Mammary epithelial cell (primary cell): ENCODE results near the gene MAFF.

Experiments
- EZH2 ChIP-seq: IDR thresholded peaks from 2 replicates; pipeline ENCODE4 v1.6.1; 2012; ENCODE audit warnings: low read length, inconsistent platforms, borderline replicate concordance
- TF ChIP-seq, protein P1 (sequence below), 2 donors: IDR thresholded peaks in 1 of 2; conservative IDR thresholded peaks in 1 of 2; 2 replicates each; pipeline ENCODE4 v1.5.1; 2011 to 2012; ENCODE audit warnings: inconsistent platforms in 2 of 2, low read length in 2 of 2, mild to moderate bottlenecking in 2 of 2, control low read depth in 1 of 2, low read depth in 1 of 2; ENCODE audit not compliant: insufficient read depth in 1 of 2; ENCODE audit errors: extremely low read depth in 1 of 2

DNA sequence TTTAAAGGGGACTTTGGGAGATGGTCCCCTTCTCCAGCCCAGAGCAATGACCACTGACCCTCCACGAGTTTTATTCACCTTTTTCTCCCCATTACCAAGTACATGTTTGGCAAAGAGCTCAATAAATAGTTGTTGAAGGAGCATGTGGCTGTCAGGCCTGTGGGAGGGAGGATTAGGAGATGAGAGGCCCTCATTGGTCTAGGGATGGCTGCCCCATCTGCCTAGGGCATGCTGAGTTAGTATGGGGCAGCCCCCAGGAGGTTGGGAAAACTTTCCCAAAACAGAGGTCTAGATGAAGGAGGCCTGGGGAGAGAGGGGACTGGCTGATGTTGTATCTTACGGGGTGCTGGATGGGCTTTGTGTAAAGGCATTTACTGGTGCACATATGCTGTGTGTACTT is 10.6 kb downstream of the MAFF start:
- TF ChIP-seq, protein P1, sequence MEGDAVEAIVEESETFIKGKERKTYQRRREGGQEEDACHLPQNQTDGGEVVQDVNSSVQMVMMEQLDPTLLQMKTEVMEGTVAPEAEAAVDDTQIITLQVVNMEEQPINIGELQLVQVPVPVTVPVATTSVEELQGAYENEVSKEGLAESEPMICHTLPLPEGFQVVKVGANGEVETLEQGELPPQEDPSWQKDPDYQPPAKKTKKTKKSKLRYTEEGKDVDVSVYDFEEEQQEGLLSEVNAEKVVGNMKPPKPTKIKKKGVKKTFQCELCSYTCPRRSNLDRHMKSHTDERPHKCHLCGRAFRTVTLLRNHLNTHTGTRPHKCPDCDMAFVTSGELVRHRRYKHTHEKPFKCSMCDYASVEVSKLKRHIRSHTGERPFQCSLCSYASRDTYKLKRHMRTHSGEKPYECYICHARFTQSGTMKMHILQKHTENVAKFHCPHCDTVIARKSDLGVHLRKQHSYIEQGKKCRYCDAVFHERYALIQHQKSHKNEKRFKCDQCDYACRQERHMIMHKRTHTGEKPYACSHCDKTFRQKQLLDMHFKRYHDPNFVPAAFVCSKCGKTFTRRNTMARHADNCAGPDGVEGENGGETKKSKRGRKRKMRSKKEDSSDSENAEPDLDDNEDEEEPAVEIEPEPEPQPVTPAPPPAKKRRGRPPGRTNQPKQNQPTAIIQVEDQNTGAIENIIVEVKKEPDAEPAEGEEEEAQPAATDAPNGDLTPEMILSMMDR (conservative IDR thresholded peaks at IDR 0.05 in 1 of 2, IDR thresholded peaks at IDR 0.05 in 1 of 2; ENCODE audit: extremely low read depth in 1 of 2, insufficient read depth in 1 of 2, low read depth in 1 of 2, low read length in 2 of 2): no peak
- TF ChIP-seq EZH2: no peak
